IPS-20b (cell line): Measurements from ENCODE around the gene CERS3.

ENCODE experiments used
- H3K27ac ChIP-seq: one replicate; pipeline ENCODE4 v1.5.1; 2013; ENCODE audit warnings: low read length
- H3K27me3 ChIP-seq: 2 replicates; pipeline ENCODE4 v1.6.1; 2013; ENCODE audit warnings: mild to moderate bottlenecking, low read length, inconsistent platforms; ENCODE audit not compliant: insufficient read depth
- H3K36me3 ChIP-seq: 2 replicates; pipeline ENCODE4 v1.6.1; 2013; ENCODE audit warnings: low read depth, mild to moderate bottlenecking, inconsistent platforms, low read length, moderate library complexity; ENCODE audit not compliant: insufficient read depth
- H3K4me1 ChIP-seq: 2 replicates; pipeline ENCODE4 v1.6.1; 2013; ENCODE audit warnings: mild to moderate bottlenecking, control low read depth, inconsistent platforms, low read length, moderate library complexity; ENCODE audit not compliant: insufficient read depth
- H3K4me3 ChIP-seq: 2 replicates; pipeline ENCODE4 v1.5.1; 2013; ENCODE audit warnings: mild to moderate bottlenecking, low read length, inconsistent platforms
- H3K9ac ChIP-seq: 2 replicates; pipeline ENCODE4 v1.6.1; 2013; ENCODE audit warnings: low read depth, mild to moderate bottlenecking, inconsistent platforms, low read length, moderate library complexity
- H3K9me3 ChIP-seq: 2 replicates; pipeline ENCODE4 v1.6.1; 2013; ENCODE audit warnings: mild to moderate bottlenecking, low read depth, low read length, inconsistent platforms; ENCODE audit not compliant: insufficient read depth

Gene CERS3

DNA sequence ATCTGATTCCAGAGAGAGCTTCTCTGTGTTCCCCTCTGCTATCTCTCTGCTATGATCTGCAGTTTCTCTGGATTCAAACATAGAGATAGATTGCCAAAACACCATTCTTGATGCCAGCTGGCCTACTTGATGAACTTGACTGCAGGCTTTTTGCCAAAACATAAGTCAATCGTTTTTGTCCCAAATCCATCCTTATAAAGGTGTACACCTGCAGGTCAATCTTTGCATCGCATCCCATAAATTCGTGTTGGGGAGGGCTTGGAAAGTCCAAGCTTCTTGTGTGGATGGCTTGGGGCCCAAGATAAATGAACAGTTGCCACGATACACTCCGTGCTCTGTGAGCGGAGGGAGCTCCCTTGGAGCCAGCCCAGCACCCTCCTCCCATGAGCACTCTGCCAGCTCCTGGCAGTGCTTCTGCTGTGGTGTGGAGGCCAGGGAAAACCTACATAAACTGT is 2.7 kb downstream of the CERS3 start:
- H3K4me3 ChIP-seq: no peak overlapping the region
- no peak overlapping the region for H3K9ac ChIP-seq
- no peaks in the 10 kb centered on the region for H3K9me3 ChIP-seq
- no peaks in the 10 kb centered on the region for H3K36me3 ChIP-seq
- no peak overlapping the region for H3K27ac ChIP-seq
- no peaks in the 10 kb centered on the region for H3K4me1 ChIP-seq
- no peaks in the 10 kb centered on the region for H3K27me3 ChIP-seq

- H3K9me3 ChIP-seq: no peaks in the 10 kb centered on the region
- H3K27ac ChIP-seq: no peak overlapping the region
- no peaks in the 10 kb centered on the region for H3K27me3 ChIP-seq
- no peaks in the 10 kb centered on the region for H3K36me3 ChIP-seq
- no peak overlapping the region for H3K9ac ChIP-seq
- no peak overlapping the region for H3K4me3 ChIP-seq
- H3K4me1 ChIP-seq: no peaks in the 10 kb centered on the region
These were observed 3.3 kb downstream of the CERS3 start for GRCh38 chr15:100525436-100525835.

DNA sequence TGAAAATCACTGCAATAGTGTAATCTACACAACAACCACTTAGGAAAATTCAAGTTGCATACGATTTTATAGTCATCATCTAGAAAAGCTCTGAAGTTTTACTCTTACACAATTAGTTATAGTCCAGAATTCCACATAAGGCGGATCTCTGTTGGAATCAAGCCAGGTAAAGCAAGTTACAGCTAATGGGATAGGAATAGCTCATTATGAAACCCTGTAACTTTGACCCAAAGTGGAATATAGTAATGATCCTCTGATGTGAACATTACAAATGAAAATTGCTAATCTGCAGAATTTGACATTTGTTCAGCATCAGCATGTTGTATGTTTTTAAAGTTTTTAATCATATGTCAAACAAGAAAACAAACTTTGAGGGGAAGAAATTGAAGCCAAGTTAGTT is 4.4 kb downstream of the CERS3 start:
- Histone ChIP-seq H3K9me3 (no peaks in the 10 kb centered on the region), H3K4me1 (no peaks in the 10 kb centered on the region), H3K27ac (no peak overlapping the region), H3K36me3 (no peaks in the 10 kb centered on the region), H3K27me3 (no peaks in the 10 kb centered on the region), H3K4me3 (no peak overlapping the region), H3K9ac (no peak overlapping the region)

GRCh38 chr15:100521907-100522306 is 6.8 kb downstream of the CERS3 start:
- H3K36me3 ChIP-seq: no peaks in the 10 kb centered on the region
- no peaks in the 10 kb centered on the region for H3K9me3 ChIP-seq
- H3K9ac ChIP-seq: no peak overlapping the region
- no peaks in the 10 kb centered on the region for H3K27me3 ChIP-seq
- H3K27ac ChIP-seq: no peak overlapping the region
- no peak overlapping the region for H3K4me3 ChIP-seq
- H3K4me1 ChIP-seq: no peaks in the 10 kb centered on the region

DNA sequence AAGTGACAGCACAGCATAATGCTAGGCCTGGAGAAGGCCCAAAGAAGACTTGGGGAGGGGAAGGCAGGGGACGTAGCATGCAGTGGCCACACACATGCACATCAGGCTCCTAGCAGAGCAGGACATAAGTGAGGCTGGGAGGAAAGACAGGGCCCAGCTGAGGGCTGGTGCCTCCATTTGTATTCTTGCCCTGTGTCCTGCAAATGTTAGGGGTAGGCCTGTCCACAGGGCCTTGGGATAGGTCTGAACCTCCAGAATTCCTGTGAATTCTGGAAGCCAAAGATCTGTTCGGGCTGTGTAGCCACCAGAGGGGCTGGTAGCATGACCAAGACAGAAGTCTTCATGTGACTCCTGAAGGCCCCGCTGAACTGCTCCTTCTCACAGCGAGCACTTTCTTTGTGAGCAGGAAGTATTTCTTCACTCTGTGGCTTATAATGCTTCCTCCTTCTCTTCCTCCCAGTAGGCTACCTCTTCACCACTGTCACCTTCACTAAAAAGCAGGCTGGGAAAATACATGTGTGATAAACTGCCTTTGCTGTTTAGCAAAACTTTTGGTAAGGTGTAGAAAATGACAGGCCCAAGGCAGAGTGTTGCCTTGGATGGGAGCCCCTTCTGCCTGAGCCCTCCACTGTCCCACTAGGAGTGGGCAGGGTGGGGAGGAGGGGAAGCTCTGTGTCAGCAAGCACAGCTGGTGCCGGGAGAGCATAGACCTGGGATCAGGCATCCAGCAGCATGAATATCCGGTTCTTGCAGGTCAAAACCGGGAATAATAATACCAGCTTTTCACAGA is 8.4 kb downstream of the CERS3 start:
- no peaks in the 10 kb centered on the region for H3K27me3 ChIP-seq
- no peaks in the 10 kb centered on the region for H3K4me1 ChIP-seq
- H3K27ac ChIP-seq: no peak overlapping the region
- H3K36me3 ChIP-seq: no peaks in the 10 kb centered on the region
- no peak overlapping the region for H3K4me3 ChIP-seq
- no peak overlapping the region for H3K9ac ChIP-seq
- H3K9me3 ChIP-seq: no peaks in the 10 kb centered on the region

GRCh38 chr15:100517846-100518245 is 10.9 kb downstream of the CERS3 start:
- Histone ChIP-seq H3K4me3 (no peak overlapping the region), H3K27me3 (no peaks in the 10 kb centered on the region), H3K4me1 (no peaks in the 10 kb centered on the region), H3K9me3 (no peaks in the 10 kb centered on the region), H3K27ac (no peak overlapping the region), H3K9ac (no peak overlapping the region), H3K36me3 (no peaks in the 10 kb centered on the region)

DNA sequence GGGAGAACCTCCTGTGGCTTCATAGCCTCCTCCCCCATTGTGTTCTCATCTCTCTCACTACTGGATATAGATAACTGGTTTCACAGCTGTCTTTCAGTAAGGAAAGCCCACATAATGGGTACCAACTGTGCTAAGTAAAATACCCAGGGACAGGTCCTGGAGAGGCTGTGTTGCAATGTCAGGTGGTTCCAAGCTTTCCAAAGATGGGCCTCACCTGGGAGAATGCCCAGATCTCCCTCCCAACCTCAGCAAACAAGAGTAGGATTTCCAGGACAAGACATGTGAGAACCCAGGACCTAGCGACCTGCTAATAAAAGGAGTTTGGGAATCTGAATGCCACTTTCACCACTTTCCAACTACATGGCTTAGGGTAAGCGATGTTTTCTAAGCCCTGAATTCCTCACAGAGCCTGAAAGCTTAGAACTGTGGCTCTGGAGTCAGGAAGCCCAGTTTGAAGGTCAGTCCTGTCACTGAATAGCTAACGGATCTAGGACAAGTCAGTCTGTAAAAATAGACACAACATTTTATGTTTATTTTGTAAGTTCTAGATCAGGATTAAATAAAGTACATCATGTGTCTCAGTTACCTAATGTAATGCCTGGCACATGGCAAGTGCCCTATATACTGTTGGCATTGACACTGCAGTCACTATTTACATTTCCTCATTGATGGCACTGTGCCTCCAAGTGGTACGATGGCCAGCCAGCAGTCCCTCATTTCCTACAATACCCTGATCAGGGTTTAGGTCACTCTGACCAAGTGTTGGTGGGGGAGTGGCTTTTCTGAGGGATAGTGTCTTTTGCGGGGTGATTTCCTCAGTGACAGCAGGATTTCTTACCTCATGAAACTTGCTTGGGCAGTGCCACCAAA is 11.9 kb downstream of the CERS3 start:
- Histone ChIP-seq H3K27ac (no peak overlapping the region), H3K9ac (no peak overlapping the region), H3K4me1 (no peaks in the 10 kb centered on the region), H3K9me3 (no peaks in the 10 kb centered on the region), H3K36me3 (no peaks in the 10 kb centered on the region), H3K27me3 (no peaks in the 10 kb centered on the region), H3K4me3 (no peak overlapping the region)

GRCh38 chr15:100515758-100516157 is 13.0 kb downstream of the CERS3 start:
- no peak overlapping the region for H3K27ac ChIP-seq
- no peaks in the 10 kb centered on the region for H3K9me3 ChIP-seq
- H3K27me3 ChIP-seq: no peaks in the 10 kb centered on the region
- H3K4me1 ChIP-seq: no peaks in the 10 kb centered on the region
- no peaks in the 10 kb centered on the region for H3K36me3 ChIP-seq
- no peak overlapping the region for H3K4me3 ChIP-seq
- no peak overlapping the region for H3K9ac ChIP-seq

- Histone ChIP-seq H3K27me3 (no peaks in the 10 kb centered on the region), H3K9me3 (no peaks in the 10 kb centered on the region), H3K27ac (no peak overlapping the region), H3K4me3 (no peak overlapping the region), H3K36me3 (no peaks in the 10 kb centered on the region), H3K4me1 (no peaks in the 10 kb centered on the region), H3K9ac (no peak overlapping the region)
These were observed 20.0 kb downstream of the CERS3 start for GRCh38 chr15:100508641-100509300.

- no peak overlapping the region for H3K9ac ChIP-seq
- no peaks in the 10 kb centered on the region for H3K27me3 ChIP-seq
- H3K9me3 ChIP-seq: no peaks in the 10 kb centered on the region
- H3K36me3 ChIP-seq: no peaks in the 10 kb centered on the region
- no peak overlapping the region for H3K27ac ChIP-seq
- H3K4me1 ChIP-seq: no peaks in the 10 kb centered on the region
- H3K4me3 ChIP-seq: no peak overlapping the region
These were observed 26.1 kb downstream of the CERS3 start for GRCh38 chr15:100502651-100503050.

GRCh38 chr15:100501117-100501516 is 27.6 kb downstream of the CERS3 start:
- Histone ChIP-seq H3K27me3 (no peaks in the 10 kb centered on the region), H3K4me1 (no peaks in the 10 kb centered on the region), H3K4me3 (no peak overlapping the region), H3K27ac (no peak overlapping the region), H3K36me3 (no peaks in the 10 kb centered on the region), H3K9me3 (no peaks in the 10 kb centered on the region), H3K9ac (no peak overlapping the region)
